Endodermal cell (in vitro differentiated cells): Measurements from ENCODE around the gene LRRC3. TPM values are rescaled to one million over a fixed set of nuclear protein-coding genes. Genes with fewer than 3 reads are reported as not detected.
A peak's percentile ranks its signal among the peaks of the same experiment; 100 is the strongest.

Experiments
- DNase-seq: peaks from one replicate; pipeline ENCODE4 v3.0.0-alpha.2; 2017
- H3K27ac ChIP-seq: 2 replicates; pipeline ENCODE4 v1.5.1; 2013; ENCODE audit warnings: mild to moderate bottlenecking, low read depth, low read length, moderate library complexity
- H3K27me3 ChIP-seq: 2 replicates; pipeline ENCODE4 v1.6.1; 2013; ENCODE audit warnings: mild to moderate bottlenecking, low read length, moderate library complexity; ENCODE audit not compliant: insufficient read depth, control insufficient read depth, poor library complexity, severe bottlenecking
- H3K36me3 ChIP-seq: 2 replicates; pipeline ENCODE4 v1.7.0; 2013; ENCODE audit warnings: mild to moderate bottlenecking, low read length, moderate library complexity; ENCODE audit not compliant: control insufficient read depth, insufficient read depth
- H3K4me1 ChIP-seq: one replicate; pipeline ENCODE4 v1.7.0; 2013; ENCODE audit warnings: low read length; ENCODE audit not compliant: control insufficient read depth, insufficient read depth
- H3K4me3 ChIP-seq: 2 replicates; pipeline ENCODE4 v1.5.1; 2013; ENCODE audit warnings: mild to moderate bottlenecking, low read length, moderate library complexity
- H3K9ac ChIP-seq: 2 replicates; pipeline ENCODE4 v1.6.1; 2013; ENCODE audit warnings: mild to moderate bottlenecking, low read length, moderate library complexity; ENCODE audit not compliant: poor library complexity, severe bottlenecking; ENCODE audit errors: extremely low read depth
- H3K9me3 ChIP-seq: 2 replicates; pipeline ENCODE4 v1.6.1; 2013; ENCODE audit warnings: mild to moderate bottlenecking, low read length, moderate library complexity; ENCODE audit not compliant: control insufficient read depth
- H3K27ac Mint-ChIP-seq: 2 replicates; pipeline ENCODE4 v1.8.0; 2020; ENCODE audit warnings: mixed read lengths
- H3K27me3 Mint-ChIP-seq: 2 replicates; pipeline ENCODE4 v1.8.0; 2021; ENCODE audit warnings: mild to moderate bottlenecking, mixed read lengths; ENCODE audit not compliant: insufficient read depth
- H3K36me3 Mint-ChIP-seq: 2 replicates; pipeline ENCODE4 v1.8.0; 2020; ENCODE audit warnings: low read depth, mixed read lengths
- H3K4me1 Mint-ChIP-seq: 2 replicates; pipeline ENCODE4 v1.8.0; 2020; ENCODE audit warnings: mixed read lengths
- H3K4me3 Mint-ChIP-seq: 2 replicates; pipeline ENCODE4 v1.8.0; 2020; ENCODE audit warnings: mild to moderate bottlenecking, moderate library complexity, mixed read lengths
- H3K9me3 Mint-ChIP-seq: 2 replicates; pipeline ENCODE4 v1.8.0; 2020; ENCODE audit warnings: mild to moderate bottlenecking, mixed read lengths
- WGBS, 2 experiments: methylation state at CpG; one replicate each; pipeline versions ENCODE4 v1.1.5 to v1.1.7; 2013; ENCODE audit warnings: missing lambda C conversion rate in 2 of 2, mixed read lengths in 1 of 2; ENCODE audit not compliant: insufficient coverage in 1 of 2, insufficient read length in 1 of 2; 5-methylcytosine and 5-hydroxymethylcytosine counted together
- total RNA-seq, 2 donors: library from RNA; stranded (reverse); fragmentation: NEBNext Ultra II Directional in 1 of 2; extraction: Animal tissue kit (Norgen Biotek cat#: 25700) in 1 of 2; gene quantifications; 2 replicates in 1 of 2; 3 replicates in 1 of 2; pipeline ENCODE4 v1.2.1, GENCODE V29; 2021
- TF ChIP-seq, protein P1 (sequence below): fragments of 200-600 bp; sonication (generic); conservative IDR thresholded peaks from 2 replicates; pipeline ENCODE4 v1.5.0; 2021; ENCODE audit warnings: antibody characterized with exemption, mild to moderate bottlenecking

The LRRC3 gene
- total RNA-seq, 2 donors from 2014 or later: 14.1 to 16.5 TPM

DNA sequence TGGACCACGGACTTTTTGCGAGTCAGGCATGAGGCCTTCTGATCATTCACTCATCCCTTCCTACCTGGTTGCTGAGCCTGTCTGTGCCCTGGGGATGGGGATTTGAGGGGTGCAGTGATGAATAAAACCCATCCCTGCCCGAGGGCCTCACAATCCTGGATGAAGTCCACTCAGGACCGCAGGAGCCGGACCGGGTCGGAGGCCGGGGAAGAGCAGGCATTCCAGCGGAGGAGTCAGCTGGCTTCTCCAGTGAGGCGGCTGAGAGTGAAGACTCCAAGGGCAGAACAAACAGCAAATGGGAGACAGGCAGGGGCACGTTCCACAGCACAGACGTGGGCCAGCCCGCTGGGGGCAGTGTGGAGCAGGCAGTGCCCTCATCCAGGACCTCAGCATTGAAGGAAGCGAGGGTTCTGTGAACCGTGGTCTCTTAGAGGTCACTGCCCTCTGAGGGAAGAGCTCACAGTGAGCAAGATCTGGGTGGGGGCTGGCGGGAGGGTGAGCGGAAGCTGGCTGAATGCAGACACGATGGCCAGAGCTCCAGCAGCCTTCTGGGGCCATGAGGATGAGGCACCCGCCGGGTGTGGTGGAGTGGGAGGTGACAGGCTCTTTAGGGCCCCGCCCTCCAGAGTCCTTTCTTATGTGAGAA, 10.9 kb upstream of the LRRC3 start:
- peak; percentile 89 for DNase-seq
- Mint-ChIP-seq H3K9me3 (no peaks in the 10 kb centered on the region), H3K27ac (no peak overlapping the region), H3K4me3 (no peak overlapping the region), H3K4me1 (peaks cover 5% of the 10 kb centered on the region), H3K27me3 (no peaks in the 10 kb centered on the region), H3K36me3 (no peaks in the 10 kb centered on the region)
- Histone ChIP-seq H3K36me3 (peaks cover 15% of the 10 kb centered on the region), H3K4me1 (peaks cover 7% of the 10 kb centered on the region), H3K27me3 (no peaks in the 10 kb centered on the region), H3K27ac (no peak overlapping the region), H3K9me3 (no peaks in the 10 kb centered on the region), H3K4me3 (no peak overlapping the region), H3K9ac (no peak overlapping the region)
- TF ChIP-seq, protein P1, sequence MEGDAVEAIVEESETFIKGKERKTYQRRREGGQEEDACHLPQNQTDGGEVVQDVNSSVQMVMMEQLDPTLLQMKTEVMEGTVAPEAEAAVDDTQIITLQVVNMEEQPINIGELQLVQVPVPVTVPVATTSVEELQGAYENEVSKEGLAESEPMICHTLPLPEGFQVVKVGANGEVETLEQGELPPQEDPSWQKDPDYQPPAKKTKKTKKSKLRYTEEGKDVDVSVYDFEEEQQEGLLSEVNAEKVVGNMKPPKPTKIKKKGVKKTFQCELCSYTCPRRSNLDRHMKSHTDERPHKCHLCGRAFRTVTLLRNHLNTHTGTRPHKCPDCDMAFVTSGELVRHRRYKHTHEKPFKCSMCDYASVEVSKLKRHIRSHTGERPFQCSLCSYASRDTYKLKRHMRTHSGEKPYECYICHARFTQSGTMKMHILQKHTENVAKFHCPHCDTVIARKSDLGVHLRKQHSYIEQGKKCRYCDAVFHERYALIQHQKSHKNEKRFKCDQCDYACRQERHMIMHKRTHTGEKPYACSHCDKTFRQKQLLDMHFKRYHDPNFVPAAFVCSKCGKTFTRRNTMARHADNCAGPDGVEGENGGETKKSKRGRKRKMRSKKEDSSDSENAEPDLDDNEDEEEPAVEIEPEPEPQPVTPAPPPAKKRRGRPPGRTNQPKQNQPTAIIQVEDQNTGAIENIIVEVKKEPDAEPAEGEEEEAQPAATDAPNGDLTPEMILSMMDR: peak; percentile 74
- WGBS, 2 experiments: 80 to 85% methylated on average over 17 to 21 of the region's 21 CpGs

DNA sequence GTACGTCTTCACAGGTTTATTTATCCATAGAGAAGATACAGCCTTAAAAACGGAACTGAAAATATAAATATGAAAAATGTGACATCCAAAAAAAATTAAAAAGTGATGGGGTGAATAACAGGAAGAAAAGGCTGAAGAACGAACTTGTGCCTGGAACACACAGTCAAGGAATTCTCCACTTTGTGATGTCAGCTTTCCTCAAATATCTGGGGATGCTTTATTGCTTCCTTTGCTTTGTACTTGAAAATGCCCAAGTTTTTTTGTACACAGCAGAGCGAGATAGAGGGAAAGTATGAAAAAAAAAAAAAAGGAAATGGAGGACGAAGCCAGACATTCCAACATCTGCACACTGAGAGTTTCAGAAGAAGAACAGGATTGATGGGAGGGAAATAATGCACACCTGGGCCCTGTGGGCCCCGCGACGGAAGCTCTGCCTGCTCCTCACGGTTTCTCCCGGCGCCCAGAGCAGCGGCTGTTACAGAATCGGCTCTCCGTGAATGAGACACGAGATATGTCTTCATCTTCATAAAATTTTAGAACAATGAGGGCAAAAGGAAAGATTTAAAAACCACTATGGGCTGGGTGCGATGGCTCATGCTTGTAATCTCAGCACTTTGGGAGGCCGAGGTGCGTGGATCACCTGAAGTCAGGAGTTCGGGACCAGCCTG, 10.0 kb upstream of the LRRC3 start:
- Histone ChIP-seq H3K4me3 (no peak overlapping the region), H3K27ac (no peak overlapping the region), H3K4me1 (peaks cover 7% of the 10 kb centered on the region), H3K9ac (no peak overlapping the region), H3K36me3 (peaks cover 17% of the 10 kb centered on the region), H3K27me3 (no peaks in the 10 kb centered on the region), H3K9me3 (no peaks in the 10 kb centered on the region)
- Mint-ChIP-seq H3K4me1 (peaks cover 5% of the 10 kb centered on the region), H3K27ac (no peak overlapping the region), H3K4me3 (no peak overlapping the region), H3K36me3 (no peaks in the 10 kb centered on the region), H3K27me3 (no peaks in the 10 kb centered on the region), H3K9me3 (no peaks in the 10 kb centered on the region)
- TF ChIP-seq, protein P1: no peak
- DNase-seq: no peak
- WGBS, 2 experiments: 91 to 92% methylated on average over 16 to 19 of the region's 19 CpGs

DNA sequence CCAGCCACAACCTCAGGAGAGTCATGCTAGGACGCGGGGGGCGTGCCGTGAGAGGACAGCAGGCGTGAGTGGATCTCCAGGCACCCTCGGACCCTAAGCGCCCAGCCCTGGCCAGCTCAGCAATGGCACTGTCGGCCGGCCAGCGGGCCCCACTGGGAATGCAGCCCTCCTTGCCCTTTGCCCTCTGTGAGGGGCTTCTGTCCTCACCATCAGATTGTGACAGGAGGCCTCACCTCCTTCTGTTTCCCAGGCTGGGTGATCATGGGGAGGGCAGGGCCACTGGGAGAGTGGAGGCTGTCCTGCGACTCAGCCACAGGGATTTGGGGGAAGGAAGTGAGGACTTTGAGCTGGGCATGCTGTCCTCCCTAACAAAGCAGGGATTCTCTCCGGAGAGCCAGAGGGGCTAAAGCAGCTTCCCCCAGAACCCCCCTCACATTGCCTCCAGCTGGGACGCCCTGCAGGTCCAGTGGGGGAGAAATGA, 6.6 kb upstream of the LRRC3 start:
- TF ChIP-seq, protein P1: no peak
- peaks cover 8% of the 10 kb centered on the region for H3K27me3 Mint-ChIP-seq
- Histone ChIP-seq H3K27ac (no peak overlapping the region), H3K9ac (no peak overlapping the region), H3K27me3 (no peaks in the 10 kb centered on the region), H3K36me3 (peaks cover 34% of the 10 kb centered on the region), H3K4me1 (peaks cover 10% of the 10 kb centered on the region), H3K4me3 (no peak overlapping the region), H3K9me3 (peaks cover 21% of the 10 kb centered on the region)
- H3K36me3 Mint-ChIP-seq: no peaks in the 10 kb centered on the region
- H3K4me1 Mint-ChIP-seq: peaks cover 5% of the 10 kb centered on the region
- 83 to 94% methylated on average over 2 to 13 of the region's 13 CpGs for WGBS, 2 experiments
- H3K9me3 Mint-ChIP-seq: peaks cover 5% of the 10 kb centered on the region
- H3K4me3 Mint-ChIP-seq: no peak overlapping the region
- peak; percentile 33 for DNase-seq
- no peak overlapping the region for H3K27ac Mint-ChIP-seq
